NCI-H526 treated with DMSO at 0.1 percent for 48 hours (cell line): ENCODE data around the gene PCK2.
"Not testable (repeated sequence)": the region's sequence is repeated elsewhere in the genome, so short reads cannot be mapped to it uniquely, and the experiment has no call there.

ENCODE experiments used
- DNase-seq: peaks from one replicate; lab custom pipeline; 2025; lab: John Stamatoyannopoulos, UW

Gene PCK2

DNA sequence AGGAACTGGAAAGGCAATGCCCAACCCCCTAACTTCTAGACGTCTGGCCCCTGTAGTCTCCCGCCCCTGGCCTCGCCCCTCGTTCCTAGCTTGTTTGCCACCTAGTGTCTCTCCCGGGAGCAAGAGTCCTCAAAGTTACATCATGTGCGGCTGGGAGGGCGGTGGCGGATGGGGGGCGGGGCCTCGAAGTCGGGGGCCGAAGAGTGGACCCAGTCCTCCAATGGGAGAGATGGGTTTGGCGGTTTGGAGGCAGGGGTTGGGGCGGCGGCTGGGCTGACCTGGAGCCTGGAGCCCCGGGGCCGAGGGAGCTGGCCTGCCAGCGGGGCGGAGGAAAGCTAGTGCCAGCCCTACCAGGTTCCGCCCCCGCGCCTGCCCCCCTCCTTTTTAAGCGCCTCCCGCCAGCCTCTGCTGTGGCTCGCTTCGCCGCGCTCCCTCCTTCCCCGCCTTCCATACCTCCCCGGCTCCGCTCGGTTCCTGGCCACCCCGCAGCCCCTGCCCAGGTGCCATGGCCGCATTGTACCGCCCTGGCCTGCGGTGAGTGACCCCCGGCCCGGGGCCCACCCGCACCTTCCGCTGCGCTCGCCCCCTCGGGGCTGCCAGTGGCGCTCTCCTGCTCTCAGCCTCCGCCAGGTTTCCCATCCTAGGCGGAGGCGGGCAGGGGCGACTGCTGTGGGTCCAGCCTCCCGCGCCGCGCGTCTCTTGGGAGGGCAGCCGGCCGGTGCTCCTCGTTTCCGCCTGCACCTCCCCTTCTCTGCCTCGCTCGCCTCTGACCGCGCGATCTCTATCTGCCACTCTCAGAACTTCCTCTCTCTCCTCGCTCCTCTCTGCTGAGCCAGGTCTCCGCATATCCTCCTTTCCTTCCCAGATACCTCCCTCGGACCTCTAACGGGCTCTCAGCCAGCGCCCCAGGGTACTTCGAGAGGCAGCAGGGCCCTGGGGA, at the start of gene PCK2:
Gene PCK2, plus strand, starts transcription at position 411 of the 940 bp plus-strand sequence. Its CDS starts 95 bp downstream, at position 506.
- peak; percentile 61 for DNase-seq

DNA sequence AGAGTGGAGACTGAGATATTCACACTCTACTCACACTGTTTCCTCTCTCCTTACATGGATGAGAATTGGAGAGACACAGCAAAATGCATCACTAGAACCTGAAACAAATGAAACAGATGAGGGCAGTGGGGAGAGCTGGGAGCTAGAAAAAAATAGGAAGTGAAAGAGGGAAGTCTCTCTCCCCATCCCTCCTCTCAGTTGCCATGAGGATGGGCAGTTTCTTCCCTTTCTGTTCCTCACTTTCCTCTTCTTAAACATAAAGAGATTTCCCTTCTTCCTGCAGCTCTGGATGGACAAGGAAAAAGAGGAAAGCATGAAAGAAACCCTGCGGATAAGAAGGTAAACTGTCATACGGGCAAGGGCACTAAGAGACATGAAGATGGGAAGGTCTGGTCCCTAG, 45.1 kb upstream of the PCK2 start:
- not testable (repeated sequence) for DNase-seq

DNA sequence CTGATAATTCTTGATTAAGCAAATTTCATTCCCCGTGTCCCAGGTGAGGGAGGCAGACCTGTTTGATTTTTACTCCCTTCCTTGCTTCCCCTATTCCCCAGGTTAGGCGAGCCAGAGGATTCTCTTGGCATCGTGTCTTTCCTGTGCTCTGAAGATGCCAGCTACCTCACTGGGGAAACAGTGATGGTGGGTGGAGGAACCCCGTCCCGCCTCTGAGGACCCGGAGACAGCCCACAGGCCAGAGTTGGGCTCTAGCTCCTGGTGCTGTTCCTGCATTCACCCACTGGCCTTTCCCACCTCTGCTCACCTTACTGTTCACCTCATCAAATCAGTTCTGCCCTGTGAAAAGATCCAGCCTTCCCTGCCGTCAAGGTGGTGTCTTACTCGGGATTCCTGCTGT, 43.4 kb upstream of the PCK2 start:
- DNase-seq: not testable (repeated sequence)

DNA sequence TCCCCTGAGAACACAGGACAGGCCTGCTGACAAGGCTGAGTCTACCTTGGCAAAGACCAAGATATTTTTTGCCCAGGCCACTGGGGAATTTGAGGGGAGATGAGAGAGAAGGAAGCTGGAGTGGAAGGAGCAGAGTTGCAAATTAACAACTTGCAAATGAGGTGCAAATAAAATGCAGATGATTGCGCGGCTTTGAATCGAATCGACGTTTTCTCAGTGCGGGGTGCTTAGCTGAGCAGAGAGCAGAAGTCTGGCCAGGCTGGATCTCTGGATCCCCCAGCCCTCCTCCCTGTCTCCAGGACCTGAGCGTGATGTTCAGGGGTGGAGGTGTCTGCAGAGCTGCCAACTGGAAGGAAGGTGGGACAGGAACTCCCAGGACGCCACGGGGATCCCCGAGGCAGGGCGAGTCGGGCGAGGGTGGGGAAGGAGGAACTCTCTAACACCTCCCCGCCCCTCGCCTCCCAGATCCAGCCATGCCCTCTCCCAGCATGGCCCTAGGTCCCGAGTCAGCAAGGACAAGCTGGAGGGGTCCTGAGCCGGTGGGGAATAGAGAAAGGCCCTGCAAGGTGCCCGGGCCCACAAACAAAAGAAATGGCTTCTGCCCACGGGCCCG, 42.8 kb upstream of the PCK2 start:
- peak; percentile 85 for DNase-seq

DNA sequence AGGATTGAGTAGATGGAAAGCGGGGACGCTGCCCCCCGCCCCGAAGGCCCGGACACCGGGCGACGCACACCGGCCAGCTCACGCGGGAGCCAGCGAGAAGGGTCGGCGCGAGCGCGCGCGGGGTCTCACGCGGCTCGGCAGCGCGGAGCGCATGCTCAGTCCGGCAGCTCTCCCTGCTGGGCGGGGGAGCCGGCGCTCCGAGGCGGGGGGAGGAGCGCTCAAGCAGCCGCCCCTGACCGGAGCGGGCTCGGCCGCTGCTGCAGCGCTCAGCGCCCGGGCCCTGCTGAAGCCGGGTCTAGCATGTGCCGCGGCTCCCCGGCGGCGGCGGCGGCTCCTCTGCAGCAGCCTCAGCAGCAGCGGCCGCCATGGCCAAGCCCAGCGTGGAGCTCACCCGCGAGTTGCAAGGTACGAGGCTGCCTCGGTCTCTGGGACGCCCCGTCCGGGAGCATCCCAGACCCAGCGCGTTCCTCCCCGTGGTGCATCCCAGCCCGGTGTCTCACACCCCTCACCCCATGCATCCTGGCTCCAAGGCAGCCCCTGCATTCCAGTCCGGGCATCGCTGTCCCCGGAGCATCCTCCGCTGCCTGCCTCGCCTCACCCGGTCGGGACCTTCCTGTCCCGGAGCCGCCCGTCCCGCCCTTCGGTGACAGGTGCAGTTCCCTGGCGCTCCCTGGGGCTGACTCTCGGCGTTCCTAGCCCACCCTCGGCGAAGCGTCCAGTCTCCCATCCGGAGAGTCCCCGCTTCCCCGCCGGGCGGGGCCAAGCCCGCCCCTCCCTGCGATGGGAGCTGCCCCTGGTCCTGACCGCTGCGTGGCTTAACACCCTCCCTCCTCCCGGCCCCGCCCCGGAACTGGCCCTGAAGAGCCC, 42.1 kb upstream of the PCK2 start, which contains the start of gene CARMIL3:
Gene CARMIL3, plus strand, starts transcription at position 221 of the 867 bp plus-strand sequence. Its CDS starts 145 bp downstream, at position 366.
- DNase-seq: peak; percentile 38

DNA sequence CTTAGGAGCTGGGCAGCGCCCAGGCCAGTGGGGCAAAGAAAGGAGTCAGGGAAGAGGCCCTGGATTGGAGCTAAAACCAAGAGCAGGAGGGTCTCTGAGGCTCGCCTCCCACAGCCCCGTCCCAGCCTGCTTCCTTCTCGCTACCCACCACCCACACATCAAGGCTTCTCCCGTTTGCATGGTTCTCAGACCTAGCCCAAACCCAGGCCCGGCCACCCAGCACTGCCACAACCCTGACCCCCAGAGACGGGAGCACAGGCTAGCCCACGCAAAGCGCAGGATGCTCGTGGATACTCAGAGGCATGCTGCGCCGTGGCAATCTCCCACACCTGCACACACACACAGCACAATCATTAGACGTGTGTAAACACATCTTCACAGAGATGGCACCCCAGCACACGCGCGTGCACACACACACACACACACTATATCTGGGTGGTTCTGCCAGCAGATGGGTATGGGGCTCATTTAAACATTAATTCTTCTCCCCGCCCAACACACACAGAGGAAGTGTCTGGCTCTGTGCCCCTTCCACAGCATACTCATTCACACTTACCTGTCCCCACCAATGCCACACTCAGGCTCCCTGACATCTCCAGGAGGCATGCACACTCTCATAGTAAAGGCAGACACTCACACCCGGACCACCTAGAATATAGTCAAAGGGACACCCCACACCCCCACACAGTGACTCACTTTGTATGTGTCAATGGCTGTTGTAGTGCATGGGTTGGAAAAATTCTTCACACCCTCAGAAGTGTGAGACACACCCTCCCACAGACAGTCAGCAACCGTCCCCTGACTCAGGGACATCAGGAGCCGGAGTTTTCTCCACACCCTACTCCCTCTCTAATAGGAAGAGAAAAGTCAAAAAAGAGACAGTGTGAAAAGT, 41.2 kb upstream of the PCK2 start:
- DNase-seq: no peak

DNA sequence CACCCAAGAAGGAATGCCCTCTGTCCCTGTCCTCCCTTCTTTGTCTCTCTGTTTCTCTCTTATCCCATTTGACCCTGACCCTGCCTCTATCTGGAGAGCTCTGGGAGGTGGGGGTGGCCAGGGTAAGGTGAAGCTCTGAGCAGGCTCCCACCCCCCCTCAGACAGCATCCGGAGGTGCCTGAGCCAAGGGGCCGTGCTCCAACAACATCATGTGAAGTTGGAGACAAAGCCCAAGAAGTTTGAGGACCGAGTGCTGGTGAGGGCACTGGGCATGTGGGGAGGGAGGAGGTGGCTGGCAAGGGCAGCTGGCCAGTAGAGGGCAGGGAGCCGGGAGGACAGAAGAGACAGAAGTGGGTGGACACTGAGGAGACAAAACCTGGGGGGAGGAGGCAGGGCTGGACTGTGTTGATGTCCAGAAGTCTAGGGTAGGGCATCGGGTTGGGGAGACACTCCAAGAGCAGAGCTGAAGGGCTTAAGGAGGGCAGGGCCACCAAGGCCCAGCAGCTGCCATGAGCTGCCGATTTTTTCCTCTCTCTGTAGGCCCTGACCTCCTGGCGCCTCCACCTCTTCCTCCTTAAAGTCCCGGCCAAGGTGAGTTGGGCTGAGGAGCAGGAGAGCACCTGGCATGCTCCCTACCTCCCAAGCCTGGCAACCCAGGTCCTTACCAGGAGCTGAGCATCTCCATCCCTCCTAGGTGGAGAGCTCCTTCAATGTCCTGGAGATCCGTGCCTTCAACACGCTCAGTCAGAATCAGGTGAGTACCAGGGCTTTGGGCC, 40.4 kb upstream of the PCK2 start:
- no peak for DNase-seq

DNA sequence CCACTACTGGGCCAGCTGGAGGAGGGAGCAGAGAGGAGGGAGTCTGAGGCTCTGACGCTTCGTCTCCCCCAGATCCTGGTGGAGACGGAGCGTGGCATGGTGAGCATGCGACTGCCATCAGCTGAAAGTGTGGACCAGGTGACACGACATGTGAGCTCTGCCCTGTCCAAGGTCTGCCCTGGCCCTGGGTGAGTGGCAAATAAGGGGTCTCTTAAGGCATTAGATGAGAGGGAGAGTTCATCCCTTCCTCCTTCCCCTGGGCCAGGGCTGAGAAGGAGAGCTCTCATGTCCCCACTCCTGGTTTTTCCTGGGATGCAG, 39.8 kb upstream of the PCK2 start:
- DNase-seq: no peak

DNA sequence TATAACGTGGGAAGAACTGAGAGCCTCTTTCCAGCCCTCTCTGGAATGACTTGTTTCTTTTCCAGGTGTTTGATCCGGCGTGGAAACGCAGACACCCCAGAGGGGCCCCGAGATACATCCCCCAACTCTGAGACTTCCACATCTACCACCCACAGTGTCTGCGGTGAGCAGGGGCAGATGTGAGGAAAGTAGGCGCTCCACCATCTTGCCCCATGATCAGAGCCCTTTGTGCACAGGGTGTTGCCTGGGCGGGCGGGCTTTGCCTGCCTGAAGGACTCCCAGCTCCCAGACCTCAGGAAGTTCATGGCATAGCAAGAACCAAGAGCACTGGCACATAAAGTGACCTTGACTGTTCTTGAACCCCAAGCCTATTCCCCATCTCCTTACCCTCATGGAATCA, 39.5 kb upstream of the PCK2 start:
- no peak for DNase-seq

DNA sequence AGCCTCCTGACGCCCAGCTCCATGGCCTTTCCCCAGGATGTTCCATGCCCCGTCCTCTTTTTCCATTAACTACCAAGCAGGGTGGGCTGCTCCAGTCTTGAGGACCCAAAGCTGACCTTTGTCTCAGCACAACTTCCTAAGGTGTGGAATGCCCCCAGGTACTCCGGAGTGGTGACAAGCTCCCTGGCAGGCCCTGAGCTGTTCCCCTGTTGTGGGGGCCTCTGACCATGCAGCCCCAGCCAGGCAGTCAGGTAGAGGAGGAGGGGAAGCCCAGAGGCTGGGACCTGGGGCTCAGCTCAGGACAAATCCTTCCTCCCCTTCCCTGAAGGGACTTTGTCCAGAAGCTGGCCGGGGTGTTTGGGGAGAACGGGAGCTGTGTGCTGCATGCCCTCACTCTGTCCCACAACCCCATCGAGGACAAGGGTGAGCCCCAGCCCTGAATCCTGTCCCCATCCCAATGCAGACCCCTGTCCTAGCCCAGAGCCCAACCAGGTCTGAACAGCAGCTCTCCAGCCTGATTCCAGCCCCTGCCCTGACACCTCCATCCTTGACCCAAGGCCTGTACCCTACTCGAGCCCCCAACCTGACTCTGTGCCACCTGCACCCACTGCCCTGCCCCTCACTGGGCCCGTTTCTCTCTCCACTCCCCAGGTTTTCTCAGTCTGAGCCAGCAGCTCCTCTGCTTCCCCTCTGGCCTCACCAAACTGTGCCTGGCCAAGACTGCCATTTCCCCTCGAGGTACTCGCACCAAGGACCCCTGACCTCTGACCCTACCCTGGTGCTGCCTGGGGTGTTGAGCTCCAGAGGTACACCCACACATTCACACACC, 37.9 kb upstream of the PCK2 start:
- no peak for DNase-seq

DNA sequence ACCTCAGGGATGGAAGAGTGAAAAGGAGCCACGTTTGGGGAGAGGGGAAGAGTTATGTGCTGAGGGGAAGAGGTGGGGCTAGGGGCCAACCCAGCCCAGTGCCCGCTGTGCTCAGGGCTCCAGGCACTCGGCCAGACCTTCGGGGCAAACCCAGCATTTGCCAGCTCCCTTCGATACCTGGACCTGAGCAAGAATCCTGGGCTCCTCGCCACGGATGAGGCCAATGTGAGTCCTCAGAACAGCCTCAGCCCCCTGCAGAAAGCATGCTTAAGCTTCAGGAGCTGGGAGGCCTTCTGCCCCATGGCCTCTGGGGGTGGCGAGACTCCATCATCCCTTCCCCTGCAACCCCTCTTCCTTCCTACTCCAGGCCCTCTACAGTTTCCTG, 37.3 kb upstream of the PCK2 start:
- no peak for DNase-seq

DNA sequence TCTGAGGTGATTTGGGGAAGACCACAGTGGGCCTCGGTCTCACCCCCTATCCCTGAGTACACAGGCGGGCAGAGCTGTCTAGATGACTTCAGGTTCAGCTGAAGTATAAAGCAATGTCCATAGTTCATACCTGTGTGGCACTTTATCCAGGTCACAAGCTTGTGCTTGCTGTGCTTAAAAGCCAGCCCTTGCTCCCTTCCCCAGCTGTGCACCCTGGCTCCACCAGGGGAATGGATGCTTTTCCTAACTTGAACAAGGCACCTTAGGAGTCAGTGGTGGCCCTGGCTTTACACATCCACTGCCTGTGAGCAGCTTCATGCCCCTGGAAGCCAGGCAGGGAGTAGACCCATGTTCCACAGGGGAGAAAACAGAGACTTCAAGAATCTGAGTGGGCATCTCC, 36.8 kb upstream of the PCK2 start:
- no peak for DNase-seq

DNA sequence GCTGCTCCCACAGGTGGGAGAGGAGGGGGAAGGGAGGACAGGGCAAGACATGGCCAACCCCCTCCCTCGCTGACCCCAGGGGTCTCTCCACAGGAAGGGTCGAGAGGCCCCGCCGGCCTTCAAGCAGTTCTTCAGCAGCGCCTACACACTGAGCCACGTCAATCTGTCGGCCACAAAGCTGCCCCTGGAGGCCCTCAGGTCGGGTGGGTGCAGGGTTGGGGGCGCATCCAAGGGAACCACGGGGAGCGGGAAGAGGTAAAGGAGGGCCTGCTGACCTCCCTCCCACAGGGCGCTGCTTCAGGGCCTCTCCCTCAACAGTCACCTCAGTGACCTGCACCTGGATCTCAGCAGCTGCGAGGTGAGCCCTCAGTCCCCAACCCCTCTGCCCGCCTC, 36.2 kb upstream of the PCK2 start:
- DNase-seq: no peak

DNA sequence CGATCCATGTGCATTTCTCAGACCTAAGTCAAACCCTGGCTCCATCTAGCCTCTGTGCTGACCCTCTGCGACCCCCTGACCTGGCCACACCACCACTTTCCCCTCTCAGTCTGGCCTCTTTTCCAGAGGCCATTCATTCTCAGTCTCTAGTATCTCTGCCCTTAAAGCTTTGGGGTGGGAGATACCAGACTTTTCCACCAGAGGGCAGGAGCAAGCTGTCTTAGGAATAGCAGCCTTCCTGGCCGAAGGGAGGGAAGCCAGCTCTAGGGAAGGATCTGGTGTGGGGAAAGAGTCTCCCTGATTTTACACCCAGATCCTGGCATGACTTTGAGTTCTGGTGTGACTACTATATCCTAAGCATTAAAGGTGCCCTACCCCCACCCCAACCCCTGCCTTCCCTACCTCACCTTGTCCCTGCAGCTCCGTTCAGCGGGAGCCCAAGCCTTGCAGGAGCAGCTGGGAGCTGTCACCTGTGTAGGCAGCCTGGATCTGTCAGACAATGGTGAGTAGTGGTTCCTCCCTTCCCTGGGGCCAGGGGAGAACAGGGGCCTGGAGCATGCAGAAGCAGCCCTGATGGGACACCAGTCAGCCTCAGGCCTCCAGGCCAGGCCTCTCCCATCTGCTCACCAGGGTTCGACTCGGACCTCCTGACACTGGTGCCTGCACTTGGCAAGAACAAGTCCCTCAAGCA, 35.7 kb upstream of the PCK2 start:
- no peak for DNase-seq

DNA sequence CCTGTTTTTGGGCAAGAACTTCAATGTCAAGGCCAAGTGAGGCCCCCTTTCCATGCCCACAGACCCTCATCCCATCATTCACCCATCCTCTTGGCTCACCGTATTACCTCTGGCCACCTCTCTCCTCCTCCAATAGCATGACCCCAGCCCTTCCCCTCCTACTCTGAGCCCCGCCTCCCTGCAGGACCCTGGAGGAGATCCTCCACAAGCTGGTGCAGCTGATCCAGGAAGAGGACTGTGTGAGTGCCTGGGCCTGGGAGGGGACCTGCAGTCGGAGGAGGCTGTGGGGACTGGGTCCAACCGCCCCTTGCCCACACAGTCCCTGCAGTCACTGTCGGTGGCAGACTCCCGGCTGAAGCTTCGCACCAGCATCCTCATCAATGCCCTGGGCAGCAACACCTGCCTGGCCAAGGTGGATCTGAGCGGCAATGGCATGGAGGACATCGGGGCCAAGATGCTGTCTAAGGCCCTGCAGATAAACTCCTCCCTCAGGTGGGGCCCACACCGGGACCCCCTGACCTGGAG, 35.1 kb upstream of the PCK2 start:
- no peak for DNase-seq

DNA sequence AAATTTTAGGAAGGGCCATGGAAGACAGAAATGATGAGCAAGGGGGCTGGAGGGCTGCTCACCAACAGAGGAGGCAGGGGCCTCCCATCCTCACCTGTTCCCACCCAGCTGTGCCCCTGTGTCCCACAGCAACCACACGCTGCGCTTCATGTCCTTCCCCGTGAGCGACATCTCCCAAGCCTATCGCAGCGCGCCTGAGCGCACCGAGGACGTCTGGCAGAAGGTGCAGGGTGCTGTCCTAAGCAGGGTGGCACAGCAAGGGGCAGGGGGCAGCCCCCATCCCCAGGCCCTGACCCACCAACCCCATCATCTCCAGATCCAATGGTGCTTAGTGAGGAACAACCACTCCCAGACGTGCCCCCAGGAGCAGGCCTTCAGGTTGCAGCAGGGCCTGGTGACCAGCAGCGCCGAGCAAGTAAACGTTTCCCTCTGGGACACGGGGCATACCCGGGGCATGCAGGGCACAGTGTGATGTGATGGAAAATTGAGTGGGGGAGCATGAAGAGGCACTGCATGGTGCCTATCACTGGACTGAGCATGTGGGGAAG, 34.2 kb upstream of the PCK2 start:
- no peak for DNase-seq

DNA sequence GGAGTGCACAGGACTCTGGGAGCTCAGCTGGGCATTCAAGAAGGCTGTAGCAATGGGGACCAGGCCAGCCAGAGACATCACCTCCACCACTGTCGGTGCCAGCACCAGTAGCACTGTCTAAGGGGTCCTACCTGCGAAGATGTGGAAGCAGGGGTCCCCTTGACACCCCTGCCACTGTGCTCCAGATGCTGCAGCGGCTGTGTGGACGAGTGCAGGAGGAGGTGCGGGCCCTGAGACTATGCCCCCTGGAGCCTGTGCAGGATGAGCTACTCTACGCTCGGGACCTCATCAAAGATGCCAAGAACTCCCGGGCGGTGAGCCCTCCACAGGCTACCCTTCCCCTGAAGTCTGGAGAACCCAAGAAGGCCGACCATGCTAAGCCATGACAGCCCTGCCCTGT, 33.7 kb upstream of the PCK2 start:
- DNase-seq: no peak
